Gastrocnemius medialis (tissue), 4 donors: ENCODE measurements around the gene PLXDC2.

Experiments
- CTCF ChIP-seq, 5 experiments: fragments of 450-650 bp in 3 of 5; fragments of 200-600 bp in 2 of 5; sonication (generic) in 2 of 5; IDR thresholded peaks in 4 of 5; conservative IDR thresholded peaks in 1 of 5; 1 replicate in 4 of 5; 2 replicates in 1 of 5; pipeline ENCODE4 v1.5.1; 2016 to 2019; ENCODE audit warnings: antibody characterized with exemption in 5 of 5, mild to moderate bottlenecking in 3 of 5, moderate library complexity in 3 of 5
- POLR2A ChIP-seq, 2 donors: fragments of 450-650 bp; IDR thresholded peaks; one replicate each; pipeline ENCODE4 v1.6.1; 2017; ENCODE audit warnings: antibody characterized with exemption in 2 of 2, mild to moderate bottlenecking in 2 of 2, moderate library complexity in 2 of 2

GRCh38 chr10:20180766-20181165 lies 364.5 kb downstream of the PLXDC2 start:
- TF ChIP-seq CTCF (IDR thresholded peaks at IDR 0.05 in 4 of 5, conservative IDR thresholded peaks at IDR 0.05 in 1 of 5), result no peak
- TF ChIP-seq POLR2A (IDR thresholded peaks at IDR 0.05), result no peak
